ENCODE results near the gene PLEKHB2. TPM values are rescaled to one million over a fixed set of nuclear protein-coding genes. Genes with fewer than 3 reads are reported as not detected.

The PLEKHB2 gene
- total and polyA plus RNA-seq, 9 of the 15 experiments (the other 6 are each of a cell fraction or from before 2014, with no cell fraction given), result 41.3 to 71.5 (median 50.2) TPM

DNA sequence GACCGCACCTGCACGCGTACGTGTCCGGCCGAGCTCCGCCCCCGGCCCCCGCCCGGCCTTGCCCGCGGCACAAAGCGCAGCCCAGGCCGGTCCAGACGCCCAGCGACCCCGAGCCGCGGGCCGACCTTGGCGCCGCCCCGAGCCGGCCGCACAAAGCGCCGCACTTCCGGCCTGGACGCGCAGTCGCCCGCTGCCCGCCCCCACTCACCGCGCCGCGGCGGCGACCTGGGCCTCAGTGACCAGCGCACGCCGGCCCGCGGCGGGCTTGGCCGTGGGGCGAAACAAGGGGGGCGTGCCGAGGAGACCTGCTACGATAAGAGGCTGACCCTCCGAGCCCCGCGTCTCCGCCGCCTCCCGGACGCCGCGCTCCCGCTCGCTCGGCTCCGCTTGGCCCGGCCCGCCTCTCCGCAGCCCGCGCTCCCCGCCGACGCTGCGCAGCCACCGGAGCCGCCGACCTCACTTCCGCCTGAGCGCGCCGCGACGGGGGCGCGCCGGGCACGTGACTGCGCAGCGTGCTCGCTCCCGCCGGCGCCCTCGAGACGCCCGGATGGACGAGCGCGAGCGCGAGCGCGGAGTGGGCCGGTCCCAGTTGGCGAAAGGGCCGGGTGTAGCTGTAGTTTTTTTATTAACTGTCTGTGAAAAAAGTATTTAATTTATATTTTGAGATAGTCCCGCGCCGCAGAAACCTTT, 12.0 kb upstream of the PLEKHB2 start, which contains the start of gene FAM168B (continued):
- TF ChIP-seq, protein P1, sequence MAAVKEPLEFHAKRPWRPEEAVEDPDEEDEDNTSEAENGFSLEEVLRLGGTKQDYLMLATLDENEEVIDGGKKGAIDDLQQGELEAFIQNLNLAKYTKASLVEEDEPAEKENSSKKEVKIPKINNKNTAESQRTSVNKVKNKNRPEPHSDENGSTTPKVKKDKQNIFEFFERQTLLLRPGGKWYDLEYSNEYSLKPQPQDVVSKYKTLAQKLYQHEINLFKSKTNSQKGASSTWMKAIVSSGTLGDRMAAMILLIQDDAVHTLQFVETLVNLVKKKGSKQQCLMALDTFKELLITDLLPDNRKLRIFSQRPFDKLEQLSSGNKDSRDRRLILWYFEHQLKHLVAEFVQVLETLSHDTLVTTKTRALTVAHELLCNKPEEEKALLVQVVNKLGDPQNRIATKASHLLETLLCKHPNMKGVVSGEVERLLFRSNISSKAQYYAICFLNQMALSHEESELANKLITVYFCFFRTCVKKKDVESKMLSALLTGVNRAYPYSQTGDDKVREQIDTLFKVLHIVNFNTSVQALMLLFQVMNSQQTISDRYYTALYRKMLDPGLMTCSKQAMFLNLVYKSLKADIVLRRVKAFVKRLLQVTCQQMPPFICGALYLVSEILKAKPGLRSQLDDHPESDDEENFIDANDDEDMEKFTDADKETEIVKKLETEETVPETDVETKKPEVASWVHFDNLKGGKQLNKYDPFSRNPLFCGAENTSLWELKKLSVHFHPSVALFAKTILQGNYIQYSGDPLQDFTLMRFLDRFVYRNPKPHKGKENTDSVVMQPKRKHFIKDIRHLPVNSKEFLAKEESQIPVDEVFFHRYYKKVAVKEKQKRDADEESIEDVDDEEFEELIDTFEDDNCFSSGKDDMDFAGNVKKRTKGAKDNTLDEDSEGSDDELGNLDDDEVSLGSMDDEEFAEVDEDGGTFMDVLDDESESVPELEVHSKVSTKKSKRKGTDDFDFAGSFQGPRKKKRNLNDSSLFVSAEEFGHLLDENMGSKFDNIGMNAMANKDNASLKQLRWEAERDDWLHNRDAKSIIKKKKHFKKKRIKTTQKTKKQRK (IDR thresholded peaks at IDR 0.05; ENCODE audit: borderline replicate concordance, low read depth, low read length), result no peak
- TF ChIP-seq ZNF174 (CRISPR knock-in tag; IDR thresholded peaks at IDR 0.05) (no peak), SIN3B (IDR thresholded peaks at IDR 0.05; ENCODE audit: low read depth) (peak; percentile 88), OTX1 (CRISPR knock-in tag; IDR thresholded peaks at IDR 0.05) (no peak), NONO (IDR thresholded peaks at IDR 0.05; ENCODE audit: low read depth in 2 of 2, low read length in 1 of 2) (peak; percentile 86 to 93), NUFIP1 (IDR thresholded peaks at IDR 0.05; ENCODE audit: partially characterized antibody) (no peak), NR4A1 (CRISPR knock-in tag; IDR thresholded peaks at IDR 0.05) (no peak), NR4A1 (tag; IDR thresholded peaks at IDR 0.05) (no peak), ZNF282 (CRISPR knock-in tag; IDR thresholded peaks at IDR 0.05) (no peak; the same call in 1 of the 2 replicates), SMARCC2 (IDR thresholded peaks at IDR 0.05; ENCODE audit: low read depth) (no peak), KLF13 (tag; IDR thresholded peaks at IDR 0.05; ENCODE audit: borderline replicate concordance, low read depth) (no peak), FOXA1 (IDR thresholded peaks at IDR 0.05; ENCODE audit: borderline replicate concordance) (no peak), ETV6 (IDR thresholded peaks at IDR 0.05; ENCODE audit: borderline replicate concordance in 1 of 2, low read depth in 2 of 2, low read length in 1 of 2) (no peak), ETV6 (CRISPR knock-in tag; IDR thresholded peaks at IDR 0.05; ENCODE audit: borderline replicate concordance) (no peak)
- TF ChIP-seq, protein P2, sequence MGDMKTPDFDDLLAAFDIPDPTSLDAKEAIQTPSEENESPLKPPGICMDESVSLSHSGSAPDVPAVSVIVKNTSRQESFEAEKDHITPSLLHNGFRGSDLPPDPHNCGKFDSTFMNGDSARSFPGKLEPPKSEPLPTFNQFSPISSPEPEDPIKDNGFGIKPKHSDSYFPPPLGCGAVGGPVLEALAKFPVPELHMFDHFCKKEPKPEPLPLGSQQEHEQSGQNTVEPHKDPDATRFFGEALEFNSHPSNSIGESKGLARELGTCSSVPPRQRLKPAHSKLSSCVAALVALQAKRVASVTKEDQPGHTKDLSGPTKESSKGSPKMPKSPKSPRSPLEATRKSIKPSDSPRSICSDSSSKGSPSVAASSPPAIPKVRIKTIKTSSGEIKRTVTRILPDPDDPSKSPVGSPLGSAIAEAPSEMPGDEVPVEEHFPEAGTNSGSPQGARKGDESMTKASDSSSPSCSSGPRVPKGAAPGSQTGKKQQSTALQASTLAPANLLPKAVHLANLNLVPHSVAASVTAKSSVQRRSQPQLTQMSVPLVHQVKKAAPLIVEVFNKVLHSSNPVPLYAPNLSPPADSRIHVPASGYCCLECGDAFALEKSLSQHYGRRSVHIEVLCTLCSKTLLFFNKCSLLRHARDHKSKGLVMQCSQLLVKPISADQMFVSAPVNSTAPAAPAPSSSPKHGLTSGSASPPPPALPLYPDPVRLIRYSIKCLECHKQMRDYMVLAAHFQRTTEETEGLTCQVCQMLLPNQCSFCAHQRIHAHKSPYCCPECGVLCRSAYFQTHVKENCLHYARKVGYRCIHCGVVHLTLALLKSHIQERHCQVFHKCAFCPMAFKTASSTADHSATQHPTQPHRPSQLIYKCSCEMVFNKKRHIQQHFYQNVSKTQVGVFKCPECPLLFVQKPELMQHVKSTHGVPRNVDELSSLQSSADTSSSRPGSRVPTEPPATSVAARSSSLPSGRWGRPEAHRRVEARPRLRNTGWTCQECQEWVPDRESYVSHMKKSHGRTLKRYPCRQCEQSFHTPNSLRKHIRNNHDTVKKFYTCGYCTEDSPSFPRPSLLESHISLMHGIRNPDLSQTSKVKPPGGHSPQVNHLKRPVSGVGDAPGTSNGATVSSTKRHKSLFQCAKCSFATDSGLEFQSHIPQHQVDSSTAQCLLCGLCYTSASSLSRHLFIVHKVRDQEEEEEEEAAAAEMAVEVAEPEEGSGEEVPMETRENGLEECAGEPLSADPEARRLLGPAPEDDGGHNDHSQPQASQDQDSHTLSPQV (IDR thresholded peaks at IDR 0.05), result peak; percentile 65; the same call in 1 of the 2 replicates
- TF ChIP-seq, protein P3, sequence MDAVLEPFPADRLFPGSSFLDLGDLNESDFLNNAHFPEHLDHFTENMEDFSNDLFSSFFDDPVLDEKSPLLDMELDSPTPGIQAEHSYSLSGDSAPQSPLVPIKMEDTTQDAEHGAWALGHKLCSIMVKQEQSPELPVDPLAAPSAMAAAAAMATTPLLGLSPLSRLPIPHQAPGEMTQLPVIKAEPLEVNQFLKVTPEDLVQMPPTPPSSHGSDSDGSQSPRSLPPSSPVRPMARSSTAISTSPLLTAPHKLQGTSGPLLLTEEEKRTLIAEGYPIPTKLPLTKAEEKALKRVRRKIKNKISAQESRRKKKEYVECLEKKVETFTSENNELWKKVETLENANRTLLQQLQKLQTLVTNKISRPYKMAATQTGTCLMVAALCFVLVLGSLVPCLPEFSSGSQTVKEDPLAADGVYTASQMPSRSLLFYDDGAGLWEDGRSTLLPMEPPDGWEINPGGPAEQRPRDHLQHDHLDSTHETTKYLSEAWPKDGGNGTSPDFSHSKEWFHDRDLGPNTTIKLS (IDR thresholded peaks at IDR 0.05; ENCODE audit: borderline replicate concordance, low read depth), result peak; percentile 87; the same call in 1 of the 2 replicates
- TF ChIP-seq, protein P4, sequence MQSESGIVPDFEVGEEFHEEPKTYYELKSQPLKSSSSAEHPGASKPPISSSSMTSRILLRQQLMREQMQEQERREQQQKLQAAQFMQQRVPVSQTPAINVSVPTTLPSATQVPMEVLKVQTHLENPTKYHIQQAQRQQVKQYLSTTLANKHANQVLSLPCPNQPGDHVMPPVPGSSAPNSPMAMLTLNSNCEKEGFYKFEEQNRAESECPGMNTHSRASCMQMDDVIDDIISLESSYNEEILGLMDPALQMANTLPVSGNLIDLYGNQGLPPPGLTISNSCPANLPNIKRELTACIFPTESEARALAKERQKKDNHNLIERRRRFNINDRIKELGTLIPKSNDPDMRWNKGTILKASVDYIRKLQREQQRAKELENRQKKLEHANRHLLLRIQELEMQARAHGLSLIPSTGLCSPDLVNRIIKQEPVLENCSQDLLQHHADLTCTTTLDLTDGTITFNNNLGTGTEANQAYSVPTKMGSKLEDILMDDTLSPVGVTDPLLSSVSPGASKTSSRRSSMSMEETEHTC (IDR thresholded peaks at IDR 0.05), result peak; percentile 82; the same call in 1 of the 2 replicates
